Smooth muscle cell of the brain vasculature (primary cell): ENCODE measurements around the gene CXorf51A.
"Not testable (repeated sequence)": the region's sequence is repeated elsewhere in the genome, so short reads cannot be mapped to it uniquely, and the experiment has no call there.

Source experiments
- DNase-seq: peaks from one replicate; pipeline ENCODE4 v3.0.0-alpha.2; 2012; ENCODE audit warnings: low read depth, low spot score

The CXorf51A gene

DNA sequence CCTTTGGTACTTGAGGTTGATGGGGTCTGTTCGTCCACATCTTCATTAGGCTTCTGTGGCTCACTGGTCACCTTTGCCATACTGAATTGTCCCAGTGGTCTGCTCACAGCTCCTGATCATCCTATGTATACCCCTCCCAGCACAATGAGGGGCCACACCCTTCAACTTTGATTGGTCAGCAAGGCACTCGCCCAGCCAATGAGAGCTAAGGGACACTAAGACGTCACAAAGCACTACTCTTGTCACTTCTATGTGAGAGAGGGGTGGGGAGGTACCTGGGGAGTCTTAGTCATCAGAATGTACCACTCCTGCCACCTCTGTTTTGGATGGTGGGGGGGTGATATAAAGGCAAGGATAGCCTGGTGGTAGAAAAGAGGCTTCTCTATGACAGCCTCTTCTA, at the start of gene CXorf51A:
TSS of gene CXorf51A (minus strand) at position 101 of the 400 bp plus-strand sequence. CDS start at position 80, 21 bp downstream.
- DNase-seq = not testable (repeated sequence)

DNA sequence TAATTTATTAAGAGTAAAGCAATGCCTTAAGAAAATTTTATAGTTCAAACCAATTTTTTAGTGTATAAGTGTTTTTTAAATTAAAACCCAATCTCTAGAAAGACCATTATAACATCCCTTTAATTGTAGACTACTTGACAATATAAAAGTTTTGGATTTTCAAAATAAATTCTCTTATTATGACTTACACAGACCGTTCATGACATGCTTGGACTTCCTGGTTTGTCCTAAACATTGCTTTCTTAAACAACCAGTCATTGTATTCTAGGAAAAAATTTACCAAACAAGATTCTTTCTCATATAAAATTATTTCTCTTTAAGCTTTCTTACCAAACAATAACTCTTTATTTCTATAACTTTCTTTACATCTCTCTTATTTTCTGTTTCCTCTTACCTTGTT, 49.0 kb upstream of the CXorf51A start:
- DNase-seq = no peak

GRCh38 chrX:146854281-146854680, 39.7 kb upstream of the CXorf51A start:
- DNase-seq = no peak

GRCh38 chrX:146831994-146832393, 17.4 kb upstream of the CXorf51A start:
- DNase-seq = no peak

DNA sequence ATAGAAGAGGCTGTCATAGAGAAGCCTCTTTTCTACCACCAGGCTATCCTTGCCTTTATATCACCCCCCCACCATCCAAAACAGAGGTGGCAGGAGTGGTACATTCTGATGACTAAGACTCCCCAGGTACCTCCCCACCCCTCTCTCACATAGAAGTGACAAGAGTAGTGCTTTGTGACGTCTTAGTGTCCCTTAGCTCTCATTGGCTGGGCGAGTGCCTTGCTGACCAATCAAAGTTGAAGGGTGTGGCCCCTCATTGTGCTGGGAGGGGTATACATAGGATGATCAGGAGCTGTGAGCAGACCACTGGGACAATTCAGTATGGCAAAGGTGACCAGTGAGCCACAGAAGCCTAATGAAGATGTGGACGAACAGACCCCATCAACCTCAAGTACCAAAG, 5.1 kb downstream of the CXorf51A start, which contains the start of gene CXorf51B:
TSS of gene CXorf51B (plus strand) at position 301 of the 400 bp plus-strand sequence. CDS start at position 322, 21 bp downstream.
- not testable (repeated sequence) for DNase-seq
